OCI-LY7 (cell line): ENCODE data around the gene WDTC1. TPM values are rescaled to one million over a fixed set of nuclear protein-coding genes. Genes with fewer than 3 reads are reported as not detected.

Source experiments
- BruUV-seq: library from RNA; stranded (reverse); fragments of 400-500 nt; replicated peaks from 2 replicates; lab custom pipeline; 2021; lab: Mats Ljungman, UMichigan
- CTCF ChIA-PET: fragments of 300-600 bp; sonication (Branson Sonifier 250); formaldehyde crosslinking; loops from one replicate; lab custom pipeline; 2022; ENCODE audit warnings: antibody characterized with exemption; ENCODE audit not compliant: unreplicated experiment; lab: Charles Lee
- POLR2A ChIA-PET: fragments of 300-600 bp; sonication (Branson Sonifier 250); formaldehyde crosslinking; loops from one replicate; lab custom pipeline; 2022; ENCODE audit warnings: antibody characterized with exemption; lab: Charles Lee
- DNase-seq: peaks from one replicate; pipeline ENCODE4 v3.0.0-alpha.2; 2015; ENCODE audit warnings: low spot score
- H2AFZ ChIP-seq: fragments of 200-600 bp; sonication (generic), shearing (Covaris generic); 2 replicates; pipeline ENCODE4 v1.6.1; 2014; ENCODE audit warnings: mild to moderate bottlenecking, antibody characterized with exemption, low read length, moderate library complexity
- H3K27ac ChIP-seq: fragments of 200-600 bp; sonication (generic); 2 replicates; pipeline ENCODE4 v1.5.1; 2014; ENCODE audit warnings: mixed run types, low read depth, mild to moderate bottlenecking, moderate library complexity, low read length, inconsistent platforms; ENCODE audit not compliant: poor library complexity, severe bottlenecking
- H3K36me3 ChIP-seq: fragments of 200-600 bp; sonication (generic); 2 replicates; pipeline ENCODE4 v1.6.1; 2014; ENCODE audit warnings: mild to moderate bottlenecking, antibody characterized with exemption, low read length, moderate library complexity, mixed read lengths; ENCODE audit not compliant: insufficient read depth
- H3K4me1 ChIP-seq: fragments of 200-600 bp; sonication (generic); 2 replicates; pipeline ENCODE4 v1.5.1; 2014; ENCODE audit warnings: mild to moderate bottlenecking, low read length; ENCODE audit not compliant: insufficient read depth, poor library complexity, severe bottlenecking
- H3K4me2 ChIP-seq: fragments of 200-600 bp; sonication (generic); 2 replicates; pipeline ENCODE4 v1.6.1; 2014; ENCODE audit warnings: mild to moderate bottlenecking, low read length
- H3K4me3 ChIP-seq: fragments of 200-600 bp; sonication (generic); 2 replicates; pipeline ENCODE4 v1.5.1; 2014; ENCODE audit warnings: mild to moderate bottlenecking, low read depth, low read length; ENCODE audit not compliant: poor library complexity, severe bottlenecking
- H3K79me2 ChIP-seq: fragments of 200-600 bp; sonication (generic); 2 replicates; pipeline ENCODE4 v1.6.1; 2016; ENCODE audit warnings: low read depth, mild to moderate bottlenecking, low read length, moderate library complexity, mixed read lengths; ENCODE audit not compliant: insufficient read depth
- H3K9me2 ChIP-seq: fragments of 200-600 bp; sonication (generic); 2 replicates; pipeline ENCODE4 v1.6.1; 2016; ENCODE audit warnings: mild to moderate bottlenecking, low read length, mixed read lengths; ENCODE audit not compliant: insufficient read depth
- H3K9me3 ChIP-seq: fragments of 200-600 bp; sonication (generic); 2 replicates; pipeline ENCODE4 v1.6.1; 2014; ENCODE audit warnings: mild to moderate bottlenecking, mixed run types, low read length, mixed read lengths
- H4K20me1 ChIP-seq: fragments of 200-600 bp; sonication (generic); 2 replicates; pipeline ENCODE4 v1.6.1; 2014; ENCODE audit warnings: mild to moderate bottlenecking, antibody characterized with exemption, low read length, moderate library complexity, mixed read lengths; ENCODE audit not compliant: insufficient read depth
- CTCF ChIP-seq: fragments of 200-600 bp; sonication (generic); conservative IDR thresholded peaks from 2 replicates; pipeline ENCODE4 v1.5.1; 2014; ENCODE audit warnings: mild to moderate bottlenecking, antibody characterized with exemption, low read length, moderate library complexity, mixed read lengths
- EZH2phosphoT487 ChIP-seq: fragments of 200-600 bp; sonication (generic); IDR thresholded peaks from 2 replicates; pipeline ENCODE4 v1.6.1; 2018; ENCODE audit warnings: low read depth, borderline replicate concordance, mild to moderate bottlenecking, mixed run types, antibody characterized with exemption, low read length, moderate library complexity, mixed read lengths
- intact Hi-C: fragments of 100-400 bp; cut with micrococcal nuclease; formaldehyde crosslinking; loops from one replicate; pipeline ENCODE4 v1.10.0; 2022; ENCODE audit not compliant: unreplicated experiment
- total RNA-seq, 2 experiments: library from RNA; depleted of rRNA in 1 of 2; stranded (reverse); fragments of >200 nt in 1 of 2; shearing (Covaris generic) in 1 of 2; gene quantifications; 2 replicates each; pipeline ENCODE4 v1.2.3, GENCODE V29; 2014 to 2022

The WDTC1 gene
- total RNA-seq, 2 experiments from 2014 or later = 18.2 to 27.8 TPM

DNA sequence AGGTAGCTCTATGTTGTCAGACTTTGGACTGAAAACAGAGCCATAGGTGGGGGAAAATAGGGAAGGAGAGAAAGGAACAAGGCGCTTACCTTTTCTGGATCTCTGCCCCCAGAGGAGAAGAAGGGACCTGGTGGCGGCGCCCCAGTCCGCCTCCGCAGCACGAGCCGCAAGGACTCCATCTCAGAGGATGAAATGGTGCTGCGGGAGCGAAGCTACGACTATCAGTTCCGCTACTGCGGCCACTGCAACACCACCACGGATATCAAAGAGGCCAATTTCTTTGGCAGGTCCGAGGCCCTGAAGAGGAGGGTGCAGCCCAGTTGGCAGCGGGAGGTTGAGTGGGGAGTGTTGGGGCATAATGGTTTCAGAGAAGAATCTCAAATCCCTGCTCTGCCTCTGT, 69.1 kb downstream of the WDTC1 start:
- no peak overlapping the region for H3K27ac ChIP-seq
- TF ChIP-seq EZH2phosphoT487 (no peak), CTCF (no peak)
- no peaks in the 10 kb centered on the region for H4K20me1 ChIP-seq
- no peaks in the 10 kb centered on the region for H3K79me2 ChIP-seq
- ChIA-PET POLR2A (interaction anchor here (0.6 kb wide), 1 partner anchor 102 kb away, joined by 4 read pairs; no protein-coding TSS in a partner anchor), CTCF (no interaction called here)
- no peak overlapping the region for H3K4me2 ChIP-seq
- no peaks in the 10 kb centered on the region for H3K9me2 ChIP-seq
- no peaks in the 10 kb centered on the region for H3K9me3 ChIP-seq
- BruUV-seq = no TSS peak
- no peak overlapping the region for H2AFZ ChIP-seq
- no peak overlapping the region for H3K4me3 ChIP-seq
- intact Hi-C loops = loop anchor here (10.0 kb wide), 1 partner anchor 51 kb away; no protein-coding TSS in a partner anchor
- no peaks in the 10 kb centered on the region for H3K36me3 ChIP-seq
- peaks cover 20% of the 10 kb centered on the region for H3K4me1 ChIP-seq
- no peak for DNase-seq

DNA sequence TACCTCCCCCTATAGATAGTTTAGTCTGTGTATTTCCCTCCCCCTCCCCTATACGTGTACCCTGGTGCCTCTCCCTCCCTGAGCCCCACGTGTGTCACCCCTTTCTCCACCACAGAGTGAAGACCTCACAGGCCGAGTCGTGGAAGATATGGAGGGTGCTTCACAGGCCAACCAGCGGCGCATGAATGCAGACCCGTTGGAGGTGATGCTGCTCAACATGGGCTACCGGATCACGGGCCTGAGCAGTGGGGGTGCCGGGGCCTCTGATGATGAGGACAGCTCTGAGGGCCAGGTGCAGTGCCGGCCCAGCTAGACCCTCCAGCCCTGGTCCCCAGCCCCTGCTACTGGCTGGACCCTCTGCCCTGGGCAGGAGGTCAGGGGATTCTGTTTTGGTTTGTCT, 71.6 kb downstream of the WDTC1 start:
- Histone ChIP-seq H3K4me3 (no peak overlapping the region), H3K9me2 (no peaks in the 10 kb centered on the region), H3K27ac (no peak overlapping the region), H2AFZ (no peak overlapping the region), H3K4me2 (no peak overlapping the region), H3K4me1 (peaks cover 11% of the 10 kb centered on the region), H4K20me1 (no peaks in the 10 kb centered on the region), H3K79me2 (no peaks in the 10 kb centered on the region), H3K9me3 (no peaks in the 10 kb centered on the region), H3K36me3 (no peaks in the 10 kb centered on the region)
- intact Hi-C loops = loop anchor here (10.0 kb wide), 1 partner anchor 49 kb away; no protein-coding TSS in a partner anchor
- no peak for DNase-seq
- BruUV-seq = no TSS peak
- POLR2A ChIA-PET = interaction anchor here (0.6 kb wide), 1 partner anchor 32 kb away, joined by 4 read pairs; no protein-coding TSS in a partner anchor
- TF ChIP-seq EZH2phosphoT487 (no peak), CTCF (no peak)
- CTCF ChIA-PET = no interaction called here

DNA sequence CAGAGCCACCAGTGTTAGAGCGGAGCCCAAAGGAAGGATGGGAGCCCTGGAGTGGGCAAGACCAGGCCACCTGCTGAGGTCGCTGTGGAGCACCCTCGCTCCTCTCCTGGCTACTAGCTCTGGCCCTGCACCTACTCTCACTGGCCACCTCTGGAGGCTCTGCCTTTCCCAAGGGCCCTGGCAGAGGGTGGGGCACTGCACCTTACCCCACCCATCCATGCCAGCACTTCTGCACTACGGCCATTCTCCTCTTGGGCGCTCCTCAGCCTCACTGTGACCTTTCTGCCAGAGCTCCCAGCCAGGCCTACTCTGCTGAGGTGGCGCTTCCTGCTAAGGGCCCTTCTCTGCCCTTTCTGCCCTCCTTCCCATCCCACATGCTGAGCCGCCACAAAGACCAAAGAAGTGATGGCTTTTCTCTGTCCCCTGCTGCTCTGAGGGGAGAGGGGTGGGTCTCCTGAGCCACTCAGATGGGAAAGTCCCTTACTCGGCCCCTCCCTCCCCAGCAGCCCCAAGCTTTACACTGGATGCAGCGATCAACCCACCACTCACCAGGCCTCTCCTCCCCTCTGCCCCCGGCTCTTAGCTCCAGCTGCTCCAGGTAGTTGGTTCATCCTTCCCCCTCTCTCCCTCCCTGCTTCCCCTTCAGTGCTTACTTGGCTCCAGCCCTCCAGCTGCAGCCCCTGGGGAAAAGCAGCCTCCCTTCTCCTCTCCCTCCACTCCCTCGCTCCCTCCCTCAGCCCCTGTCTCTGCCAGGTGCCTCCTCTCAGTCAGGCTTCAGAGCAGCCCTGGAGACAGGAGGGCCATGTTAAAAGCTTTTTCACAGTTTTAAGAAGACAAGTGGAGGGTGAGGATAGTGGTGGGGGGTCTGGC, 72.7 kb downstream of the WDTC1 start:
- BruUV-seq = no TSS peak

More for the DNA sequence above, 72.7 kb downstream of the WDTC1 start:
- no peak overlapping the region for H2AFZ ChIP-seq
- H3K79me2 ChIP-seq = no peaks in the 10 kb centered on the region
- H4K20me1 ChIP-seq = no peaks in the 10 kb centered on the region
- H3K9me2 ChIP-seq = no peaks in the 10 kb centered on the region
- TF ChIP-seq CTCF = peak; percentile 23; the same call in 1 of the 2 replicates
- TF ChIP-seq EZH2phosphoT487 = no peak
- no peak overlapping the region for H3K27ac ChIP-seq
- no peaks in the 10 kb centered on the region for H3K36me3 ChIP-seq
- peaks cover 11% of the 10 kb centered on the region for H3K4me1 ChIP-seq
- ChIA-PET CTCF (interaction anchor here (0.5 to 0.6 kb wide), 2 partner anchors 34 to 208 kb away, joined by 3 read pairs; no protein-coding TSS in a partner anchor), POLR2A (no interaction called here)
- DNase-seq = no peak
- H3K4me3 ChIP-seq = no peak overlapping the region
- H3K9me3 ChIP-seq = no peaks in the 10 kb centered on the region
- H3K4me2 ChIP-seq = no peak overlapping the region
- intact Hi-C loops = loop anchor here (10.0 kb wide), 1 partner anchor 48 kb away; no protein-coding TSS in a partner anchor
